C4-2B (cell line): ENCODE results near the gene RRAS2.
A peak's percentile ranks its signal among the peaks of the same experiment; 100 is the strongest.

ENCODE experiments used
- H3K27ac ChIP-seq: fragments of 450-650 bp; 2 replicates; pipeline ENCODE4 v1.5.1; 2017
- CTCF ChIP-seq: fragments of 450-650 bp; conservative IDR thresholded peaks from 2 replicates; pipeline ENCODE4 v1.5.1; 2017; ENCODE audit warnings: mild to moderate bottlenecking
- ZFX ChIP-seq: fragments of 450-650 bp; IDR thresholded peaks from 2 replicates; pipeline ENCODE4 v1.6.1; 2017

The RRAS2 gene

GRCh38 chr11:14314127-14314526, 44.9 kb downstream of the RRAS2 start:
- H3K27ac ChIP-seq: no peak overlapping the region

GRCh38 chr11:14312736-14313438, 46.1 kb downstream of the RRAS2 start:
- no peak overlapping the region for H3K27ac ChIP-seq
- TF ChIP-seq ZFX (no peak), CTCF (no peak)

More at GRCh38 chr11:14314127-14314526, 44.9 kb downstream of the RRAS2 start:
- no peak for TF ChIP-seq ZFX
- no peak for TF ChIP-seq CTCF

GRCh38 chr11:14310679-14311078, 48.3 kb downstream of the RRAS2 start:
- TF ChIP-seq ZFX: no peak
- no peak for TF ChIP-seq CTCF
- no peak overlapping the region for H3K27ac ChIP-seq

GRCh38 chr11:14309425-14310192, 49.4 kb downstream of the RRAS2 start:
- no peak for TF ChIP-seq ZFX
- TF ChIP-seq CTCF: no peak
- H3K27ac ChIP-seq: no peak overlapping the region

GRCh38 chr11:14308897-14309387, 50.0 kb downstream of the RRAS2 start:
- H3K27ac ChIP-seq: no peak overlapping the region

GRCh38 chr11:14308114-14308896, 50.7 kb downstream of the RRAS2 start:
- TF ChIP-seq ZFX (no peak), CTCF (peak; percentile 87)
- no peak overlapping the region for H3K27ac ChIP-seq

More at GRCh38 chr11:14308897-14309387, 50.0 kb downstream of the RRAS2 start:
- TF ChIP-seq ZFX (no peak), CTCF (peak; percentile 65)
